Naive B cell (primary cell): ENCODE data around the gene BEST4. TPM values are rescaled to one million over a fixed set of nuclear protein-coding genes. Genes with fewer than 3 reads are reported as not detected.
"Not testable (repeated sequence)": the region's sequence is repeated elsewhere in the genome, so short reads cannot be mapped to it uniquely, and the experiment has no call there.

Experiments
- ATAC-seq, 2 donors: fragments of 150-1000 bp; cut with Tn5 transposase; 2 replicates each; pipeline ENCODE4 v1.10.0; 2021; ENCODE audit warnings: low read depth in 2 of 2, mild to moderate bottlenecking in 2 of 2, moderate library complexity in 2 of 2
- DNase-seq: peaks from one replicate; pipeline ENCODE4 v3.0.0; 2022
- H3K27ac Mint-ChIP-seq, 6 donors: one replicate each; pipeline ENCODE4 v1.8.0; 2020 to 2022; ENCODE audit warnings: mild to moderate bottlenecking in 6 of 6, mixed read lengths in 6 of 6, moderate library complexity in 5 of 6, inconsistent platforms in 2 of 6
- H3K27me3 Mint-ChIP-seq, 3 donors: one replicate each; pipeline ENCODE4 v1.8.0; 2021 to 2022; ENCODE audit warnings: mixed read lengths in 3 of 3, mild to moderate bottlenecking in 1 of 3
- H3K36me3 Mint-ChIP-seq, 2 donors: one replicate each; pipeline ENCODE4 v1.8.0; 2020 to 2022; ENCODE audit warnings: mixed read lengths in 2 of 2, inconsistent platforms in 1 of 2, mild to moderate bottlenecking in 1 of 2
- H3K4me1 Mint-ChIP-seq, 3 donors: one replicate each; pipeline ENCODE4 v1.8.0; 2020 to 2022; ENCODE audit warnings: mixed read lengths in 3 of 3, inconsistent platforms in 1 of 3, mild to moderate bottlenecking in 1 of 3, moderate library complexity in 1 of 3
- H3K4me3 Mint-ChIP-seq, 8 donors: one replicate each; pipeline ENCODE4 v1.8.0; 2020 to 2022; ENCODE audit warnings: mild to moderate bottlenecking in 8 of 8, mixed read lengths in 8 of 8, moderate library complexity in 8 of 8, inconsistent platforms in 2 of 8
- H3K9me3 Mint-ChIP-seq, 7 donors: one replicate each; pipeline ENCODE4 v1.8.0; 2020 to 2022; ENCODE audit warnings: mixed read lengths in 7 of 7, mild to moderate bottlenecking in 5 of 7, inconsistent platforms in 2 of 7, moderate library complexity in 1 of 7
- polyA plus RNA-seq, 6 donors: library from polyadenylated mRNA; unstranded; fragments of 300-500 nt; fragmentation: Illumina TruSeq; gene quantifications; one replicate each; pipeline ENCODE4 v1.2.3, GENCODE V29; 2021; ENCODE audit warnings: low read depth in 6 of 6

The BEST4 gene
- polyA plus RNA-seq, 6 donors from 2014 or later, result 0.12 TPM; not detected in 5

- no peaks in the 10 kb centered on the region for H3K36me3 Mint-ChIP-seq
- ATAC-seq (no peak), DNase-seq (no peak)
- peak overlapping the region; percentile 15 to 95 (median 82) for H3K4me3 Mint-ChIP-seq
- no peaks in the 10 kb centered on the region for H3K9me3 Mint-ChIP-seq
- no peaks in the 10 kb centered on the region for H3K27me3 Mint-ChIP-seq
- H3K27ac Mint-ChIP-seq, result peak overlapping the region in 3 of 6 donors; percentile 54 to 99 (median 54)
- peaks cover 50 to 66% (median 65%) of the 10 kb centered on the region in 3 donors for H3K4me1 Mint-ChIP-seq
Observed at GRCh38 chr1:44812822-44813543, 25.0 kb upstream of the BEST4 start.

- peaks cover 56 to 76% (median 74%) of the 10 kb centered on the region in 3 donors for H3K4me1 Mint-ChIP-seq
- DNase-seq (no peak), ATAC-seq (no peak)
- H3K9me3 Mint-ChIP-seq, result no peaks in the 10 kb centered on the region
- H3K27ac Mint-ChIP-seq, result peak overlapping the region in 4 of 6 donors; percentile 38 to 99 (median 78)
- peak overlapping the region in 6 of 8 donors; percentile 5 to 89 (median 44) for H3K4me3 Mint-ChIP-seq
- no peaks in the 10 kb centered on the region for H3K36me3 Mint-ChIP-seq
- no peaks in the 10 kb centered on the region for H3K27me3 Mint-ChIP-seq
Observed at GRCh38 chr1:44811234-44811633, 23.3 kb upstream of the BEST4 start.

DNA sequence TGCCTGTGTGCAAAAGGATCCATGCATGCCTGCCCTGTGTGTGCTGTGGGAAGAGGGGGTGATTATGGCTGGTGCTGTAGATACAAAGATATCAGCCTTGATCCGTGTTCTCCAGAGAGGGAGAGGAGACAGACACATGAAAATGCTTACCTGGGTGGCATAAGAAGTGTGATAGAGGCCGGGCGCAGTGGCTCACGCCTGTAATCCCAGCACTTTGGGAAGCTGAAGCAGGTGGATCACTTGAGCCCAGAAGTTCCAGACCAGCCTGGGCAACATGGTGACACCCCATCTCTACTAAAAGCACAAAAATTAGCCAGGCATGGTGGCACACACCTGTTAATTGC, 22.8 kb upstream of the BEST4 start:
- not testable (repeated sequence) for DNase-seq, H3K36me3 Mint-ChIP-seq, H3K9me3 Mint-ChIP-seq, H3K27me3 Mint-ChIP-seq, ATAC-seq
- Mint-ChIP-seq H3K4me1 (peaks cover 56 to 76% (median 74%) of the 10 kb centered on the region in 3 donors), H3K27ac (peak overlapping the region in 2 of 6 donors; percentile 80 to 99), H3K4me3 (peak overlapping the region in 5 of 8 donors; percentile 11 to 89 (median 71))

GRCh38 chr1:44810101-44810761, 22.3 kb upstream of the BEST4 start:
- H3K36me3 Mint-ChIP-seq, result no peaks in the 10 kb centered on the region
- no peaks in the 10 kb centered on the region for H3K9me3 Mint-ChIP-seq
- peak overlapping the region; percentile 51 to 99 (median 98) for H3K27ac Mint-ChIP-seq
- H3K27me3 Mint-ChIP-seq, result no peaks in the 10 kb centered on the region
- peak overlapping the region in 6 of 8 donors; percentile 11 to 83 (median 76) for H3K4me3 Mint-ChIP-seq
- DNase-seq (peak; percentile 44), ATAC-seq (peak; percentile 20 to 21)
- H3K4me1 Mint-ChIP-seq, result peaks cover 54 to 73% (median 72%) of the 10 kb centered on the region in 3 donors

GRCh38 chr1:44808938-44809917, 21.3 kb upstream of the BEST4 start:
- H3K4me1 Mint-ChIP-seq, result peaks cover 47 to 65% (median 64%) of the 10 kb centered on the region in 3 donors
- no peaks in the 10 kb centered on the region for H3K36me3 Mint-ChIP-seq
- ATAC-seq (peak; percentile 41 to 45), DNase-seq (peak; percentile 62)
- no peaks in the 10 kb centered on the region for H3K27me3 Mint-ChIP-seq
- H3K4me3 Mint-ChIP-seq, result peak overlapping the region; percentile 51 to 83 (median 72)
- no peaks in the 10 kb centered on the region for H3K9me3 Mint-ChIP-seq
- H3K27ac Mint-ChIP-seq, result peak overlapping the region; percentile 96 to 99 (median 98)

GRCh38 chr1:44808063-44808937, 20.3 kb upstream of the BEST4 start, which contains the start of gene BTBD19:
BTBD19 (plus strand) TSS chr1:44808523; CDS start chr1:44808821, 298 bp downstream.
- peaks cover 0 to 3% of the 10 kb centered on the region in 2 donors for H3K36me3 Mint-ChIP-seq
- peaks cover 44 to 62% (median 59%) of the 10 kb centered on the region in 3 donors for H3K4me1 Mint-ChIP-seq
- no peak for DNase-seq

DNA sequence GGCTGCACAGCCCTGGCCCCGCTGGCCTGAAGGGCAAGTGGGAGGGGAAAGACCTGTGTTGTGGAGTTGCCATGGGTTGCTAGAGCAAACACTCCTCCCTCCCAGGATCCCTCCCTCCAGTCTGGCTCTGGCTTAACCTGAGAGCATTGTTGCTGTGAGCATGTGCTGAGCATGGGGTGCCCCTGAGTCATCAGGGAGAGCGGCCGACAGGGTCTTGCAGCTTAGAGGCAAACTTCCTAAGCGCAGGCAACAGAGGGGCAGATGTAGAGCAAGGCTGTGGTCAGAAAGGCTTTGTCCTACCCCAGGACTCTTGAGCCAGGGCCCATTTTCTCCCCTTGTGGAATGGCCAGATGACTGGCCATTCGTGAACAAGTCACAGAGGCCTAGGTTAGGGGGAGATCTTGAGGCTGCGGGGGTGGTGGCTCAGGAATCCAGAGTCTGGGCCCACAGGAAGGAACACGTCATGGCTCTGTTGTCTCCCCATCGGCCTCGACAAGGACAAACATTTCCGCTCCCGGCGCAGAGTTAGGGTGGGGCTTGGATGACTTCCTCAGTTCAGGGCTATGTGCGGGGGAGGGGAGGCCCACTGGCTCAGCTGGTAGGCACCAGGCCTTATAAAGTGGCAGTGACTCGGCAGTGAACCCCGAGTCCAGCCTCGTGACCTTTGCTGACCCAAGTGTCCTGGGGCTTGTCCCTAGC, 19.5 kb upstream of the BEST4 start:
- no peaks in the 10 kb centered on the region for H3K9me3 Mint-ChIP-seq
- peaks cover 51 to 67% (median 64%) of the 10 kb centered on the region in 3 donors for H3K4me1 Mint-ChIP-seq
- H3K27me3 Mint-ChIP-seq, result no peaks in the 10 kb centered on the region
- peak; percentile 81 for DNase-seq
- peak overlapping the region; percentile 45 to 82 (median 74) for H3K4me3 Mint-ChIP-seq
- H3K36me3 Mint-ChIP-seq, result peaks cover 0 to 8% of the 10 kb centered on the region in 2 donors
- H3K27ac Mint-ChIP-seq, result peak overlapping the region; percentile 96 to 99 (median 98)
- peak; percentile 68 to 70 for ATAC-seq

More at GRCh38 chr1:44808063-44808937, 20.3 kb upstream of the BEST4 start, which contains the start of gene BTBD19:
- Mint-ChIP-seq H3K4me3 (peak within 1 kb of the TSS; percentile 59 to 83 (median 78)), H3K27ac (peak within 1 kb of the TSS; percentile 96 to 99 (median 98)), H3K27me3 (no peaks in the 10 kb centered on the region), H3K9me3 (no peaks in the 10 kb centered on the region)
- ATAC-seq, result peak; percentile 36 to 38

DNA sequence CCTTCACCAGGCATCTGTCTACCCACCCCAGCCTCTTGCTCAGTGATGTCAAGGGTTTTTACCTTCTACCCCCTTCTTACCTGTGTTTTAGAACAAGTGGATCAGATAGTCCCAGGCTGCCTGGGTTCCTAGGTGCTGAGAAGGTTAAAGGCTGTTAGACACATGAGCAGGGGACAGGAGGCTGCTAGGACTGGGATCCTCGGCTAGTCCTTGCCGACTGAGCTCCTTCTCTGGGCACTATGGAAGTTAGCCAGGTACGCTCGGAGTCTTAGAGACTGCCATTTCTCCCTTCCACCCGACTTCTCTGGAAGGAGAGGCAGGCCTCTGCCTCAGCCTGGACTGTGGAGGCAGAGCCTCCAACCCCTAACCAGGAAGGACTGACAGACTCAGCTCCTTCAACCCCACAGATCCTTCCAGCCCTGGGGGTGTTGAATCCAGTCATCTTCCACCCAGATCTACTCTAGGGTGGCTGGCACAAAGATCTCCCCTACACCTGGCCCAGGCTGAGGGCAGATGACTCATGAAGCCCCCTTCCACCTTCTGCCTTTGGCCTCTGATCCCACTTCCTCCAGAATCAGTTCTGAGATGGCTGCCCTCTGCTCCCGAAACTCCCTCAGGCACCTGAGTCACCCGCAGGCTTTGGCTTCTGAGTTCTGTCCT, 18.9 kb upstream of the BEST4 start, which contains the start of gene DYNLT4:
DYNLT4 (minus strand) TSS at position 648 of the 660 bp plus-strand sequence. CDS start 683 bp downstream, outside the sequence.
- no peak for DNase-seq

DNA sequence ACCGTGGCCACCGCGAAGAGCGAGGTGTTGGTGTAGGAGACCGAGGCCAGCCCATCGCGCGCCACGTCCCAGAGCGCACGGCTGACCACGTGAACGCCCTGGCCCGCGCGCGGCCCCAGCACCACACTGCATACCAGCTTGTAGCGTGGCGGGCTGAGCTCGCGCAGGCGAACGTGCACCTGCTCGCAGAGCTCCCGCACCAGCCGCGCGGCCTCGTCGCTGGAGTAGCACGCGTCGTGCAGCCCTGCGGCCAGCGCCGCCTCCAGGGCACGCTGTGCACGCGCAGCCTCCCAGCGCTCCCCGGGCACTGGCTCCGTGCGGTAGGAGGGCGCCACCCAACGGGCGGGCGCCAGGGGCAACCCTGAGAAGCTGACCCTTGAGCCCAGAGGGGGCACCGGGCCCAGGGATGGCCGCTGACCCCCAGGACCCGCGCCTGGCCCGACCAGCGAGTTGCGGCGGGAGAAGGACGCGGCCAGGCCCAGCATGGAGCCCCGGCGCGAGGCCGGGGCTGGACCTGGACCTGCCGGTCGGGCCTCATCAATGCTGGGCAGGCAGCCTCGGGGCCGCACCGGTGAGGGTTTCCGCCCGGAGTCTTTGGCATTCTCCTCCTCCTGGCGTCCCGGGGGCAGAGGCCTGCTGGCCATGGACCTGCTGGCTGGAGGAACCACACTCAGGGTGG, 18.2 kb upstream of the BEST4 start:
- DNase-seq (no peak), ATAC-seq (no peak)
- Mint-ChIP-seq H3K27ac (peak overlapping the region in 3 of 6 donors; percentile 99), H3K4me1 (peaks cover 50 to 65% (median 63%) of the 10 kb centered on the region in 3 donors), H3K27me3 (no peaks in the 10 kb centered on the region), H3K9me3 (no peaks in the 10 kb centered on the region), H3K36me3 (peaks cover 0 to 8% of the 10 kb centered on the region in 2 donors), H3K4me3 (no peak overlapping the region)

More for the DNA sequence above, 18.9 kb upstream of the BEST4 start, which contains the start of gene DYNLT4:
- Mint-ChIP-seq H3K9me3 (no peaks in the 10 kb centered on the region), H3K27ac (peak within 1 kb of the TSS; percentile 96 to 99 (median 98)), H3K4me3 (peak within 1 kb of the TSS; percentile 45 to 82 (median 74)), H3K4me1 (peaks cover 53 to 68% (median 66%) of the 10 kb centered on the region in 3 donors), H3K36me3 (peaks cover 0 to 8% of the 10 kb centered on the region in 2 donors), H3K27me3 (no peaks in the 10 kb centered on the region)
- ATAC-seq, result no peak

- no peak for DNase-seq
- Mint-ChIP-seq H3K27me3 (no peaks in the 10 kb centered on the region), H3K36me3 (peaks cover 0 to 8% of the 10 kb centered on the region in 2 donors), H3K27ac (peak overlapping the region; percentile 20 to 92 (median 72)), H3K4me1 (peaks cover 48 to 60% (median 58%) of the 10 kb centered on the region in 3 donors), H3K9me3 (no peaks in the 10 kb centered on the region), H3K4me3 (peak overlapping the region in 3 of 8 donors; percentile 2 to 32 (median 14))
- no peak for ATAC-seq
Observed at GRCh38 chr1:44805311-44806024, 17.5 kb upstream of the BEST4 start.
